Activated naive CD8-positive, alpha-beta T cell treated with anti-CD3 and anti-CD28 coated beads, Interleukin-2, amount 10 ng/mL, durations not matched to agents 7 days and 5 days (primary cell): ENCODE data around the gene SEBOX. TPM values are rescaled to one million over a fixed set of nuclear protein-coding genes. Genes with fewer than 3 reads are reported as not detected.

Source experiments
- ATAC-seq: fragments of 150-1000 bp; cut with Tn5 transposase; one replicate; pipeline ENCODE4 v1.10.0; 2021; ENCODE audit warnings: low read depth, moderate library complexity
- POLR2A ChIA-PET: fragments of 350-600 bp; sonication (Branson Sonifier 250); formaldehyde crosslinking; loops from one replicate; lab custom pipeline; 2021; ENCODE audit warnings: antibody characterized with exemption; lab: Charles Lee
- DNase-seq: peaks from one replicate; pipeline ENCODE4 v3.0.0; 2021
- H3K27ac Mint-ChIP-seq: one replicate; pipeline ENCODE4 v1.8.0; 2022; ENCODE audit warnings: mild to moderate bottlenecking, mixed read lengths
- H3K27me3 Mint-ChIP-seq: one replicate; pipeline ENCODE4 v1.8.0; 2022; ENCODE audit warnings: mild to moderate bottlenecking, moderate library complexity, mixed read lengths
- H3K36me3 Mint-ChIP-seq: one replicate; pipeline ENCODE4 v1.8.0; 2021; ENCODE audit warnings: mild to moderate bottlenecking, mixed read lengths
- H3K4me1 Mint-ChIP-seq: one replicate; pipeline ENCODE4 v1.8.0; 2021; ENCODE audit warnings: mixed read lengths
- H3K4me3 Mint-ChIP-seq: one replicate; pipeline ENCODE4 v1.8.0; 2022; ENCODE audit warnings: mild to moderate bottlenecking, moderate library complexity, mixed read lengths
- H3K9me3 Mint-ChIP-seq: one replicate; pipeline ENCODE4 v1.8.0; 2021; ENCODE audit warnings: mixed read lengths
- total RNA-seq, 2 experiments: library from RNA; stranded (reverse); gene quantifications; one replicate each; pipeline ENCODE4 v1.2.3, GENCODE V29; 2021

SEBOX gene
- not detected for total RNA-seq

GRCh38 chr17:28364665-28365363 lies at the start of gene SEBOX:
TSS of gene SEBOX (minus strand) at chr17:28365199. CDS start at chr17:28365151, 48 bp downstream.
- Mint-ChIP-seq H3K27ac (no peak within 1 kb of the TSS), H3K4me3 (no peak within 1 kb of the TSS), H3K9me3 (no peaks in the 10 kb centered on the region), H3K36me3 (no peaks in the 10 kb centered on the region), H3K27me3 (no peaks in the 10 kb centered on the region), H3K4me1 (no peaks in the 10 kb centered on the region)
- ATAC-seq (no peak), DNase-seq (no peak)
- POLR2A ChIA-PET = interaction anchor here (0.6 kb wide), 1 partner anchor 74 kb away, joined by 3 read pairs; no protein-coding TSS in a partner anchor

DNA sequence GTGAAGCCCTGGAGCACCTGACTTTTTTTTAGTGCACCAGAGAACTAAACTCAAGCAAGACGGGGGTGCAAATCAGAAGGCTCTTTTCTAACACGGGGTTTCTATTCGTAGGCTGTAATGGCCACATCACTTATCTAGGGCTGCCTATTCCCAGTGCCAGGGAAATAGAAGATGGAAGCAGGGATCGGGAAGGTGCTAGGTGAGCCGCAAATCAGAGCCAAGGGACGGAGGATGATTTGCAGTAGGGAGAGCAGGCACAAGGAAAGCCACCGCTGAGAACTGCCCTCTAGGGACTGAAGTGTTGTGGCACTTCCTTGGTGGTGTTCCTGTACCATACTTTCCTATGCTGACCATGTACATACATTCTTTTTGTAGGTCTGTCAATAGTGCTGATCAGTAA lies 48.8 kb upstream of the SEBOX start:
- no peak for DNase-seq
- Mint-ChIP-seq H3K4me3 (no peak overlapping the region), H3K27ac (no peak overlapping the region), H3K36me3 (no peaks in the 10 kb centered on the region), H3K27me3 (peaks cover 26% of the 10 kb centered on the region), H3K9me3 (no peaks in the 10 kb centered on the region), H3K4me1 (peaks cover 6% of the 10 kb centered on the region)
- ATAC-seq = no peak
- POLR2A ChIA-PET = no interaction called here

DNA sequence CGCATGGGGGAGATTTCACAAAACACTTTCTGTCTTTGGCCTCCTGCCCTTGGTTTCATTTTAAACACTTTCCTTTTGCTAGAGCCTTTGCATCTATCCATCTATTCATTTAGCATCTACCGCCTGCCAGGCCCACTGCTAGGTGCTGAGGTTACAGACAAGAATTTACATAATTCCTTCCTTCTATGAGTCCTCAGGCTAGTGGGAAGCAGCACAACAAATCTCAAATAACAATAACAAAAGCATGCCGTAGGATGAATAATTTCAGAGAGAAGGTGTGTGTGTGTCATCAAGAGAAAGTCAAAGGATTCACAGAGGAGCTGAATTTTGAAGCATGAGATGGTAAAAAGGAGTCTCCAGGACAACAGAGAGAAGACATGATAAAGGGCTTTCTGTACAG lies 47.1 kb upstream of the SEBOX start:
- POLR2A ChIA-PET = no interaction called here
- H3K4me3 Mint-ChIP-seq = no peak overlapping the region
- DNase-seq = no peak
- ATAC-seq = no peak
- peaks cover 6% of the 10 kb centered on the region for H3K4me1 Mint-ChIP-seq
- H3K27ac Mint-ChIP-seq = no peak overlapping the region
- H3K9me3 Mint-ChIP-seq = no peaks in the 10 kb centered on the region
- peaks cover 32% of the 10 kb centered on the region for H3K27me3 Mint-ChIP-seq
- H3K36me3 Mint-ChIP-seq = no peaks in the 10 kb centered on the region

DNA sequence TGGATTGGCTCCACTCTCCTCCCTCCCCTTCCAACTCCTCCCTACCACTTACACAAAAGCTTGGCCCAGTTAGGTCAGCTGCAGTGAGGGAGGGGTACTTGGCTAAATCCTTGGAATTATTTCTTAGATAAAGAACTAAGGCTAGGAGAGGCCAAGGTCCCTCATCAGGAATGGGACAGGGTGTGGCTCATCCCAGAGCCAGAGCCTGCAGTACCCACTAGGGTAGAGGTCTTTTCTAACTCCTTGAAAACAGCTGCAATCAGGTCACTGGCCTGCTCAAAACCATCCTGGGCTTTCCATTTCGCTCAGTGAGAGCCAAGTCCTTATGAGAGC lies 42.9 kb upstream of the SEBOX start:
- DNase-seq = no peak
- peaks cover 17% of the 10 kb centered on the region for H3K27me3 Mint-ChIP-seq
- H3K4me1 Mint-ChIP-seq = peaks cover 5% of the 10 kb centered on the region
- ATAC-seq = no peak
- H3K36me3 Mint-ChIP-seq = no peaks in the 10 kb centered on the region
- H3K4me3 Mint-ChIP-seq = no peak overlapping the region
- no peak overlapping the region for H3K27ac Mint-ChIP-seq
- H3K9me3 Mint-ChIP-seq = no peaks in the 10 kb centered on the region
- POLR2A ChIA-PET = no interaction called here

DNA sequence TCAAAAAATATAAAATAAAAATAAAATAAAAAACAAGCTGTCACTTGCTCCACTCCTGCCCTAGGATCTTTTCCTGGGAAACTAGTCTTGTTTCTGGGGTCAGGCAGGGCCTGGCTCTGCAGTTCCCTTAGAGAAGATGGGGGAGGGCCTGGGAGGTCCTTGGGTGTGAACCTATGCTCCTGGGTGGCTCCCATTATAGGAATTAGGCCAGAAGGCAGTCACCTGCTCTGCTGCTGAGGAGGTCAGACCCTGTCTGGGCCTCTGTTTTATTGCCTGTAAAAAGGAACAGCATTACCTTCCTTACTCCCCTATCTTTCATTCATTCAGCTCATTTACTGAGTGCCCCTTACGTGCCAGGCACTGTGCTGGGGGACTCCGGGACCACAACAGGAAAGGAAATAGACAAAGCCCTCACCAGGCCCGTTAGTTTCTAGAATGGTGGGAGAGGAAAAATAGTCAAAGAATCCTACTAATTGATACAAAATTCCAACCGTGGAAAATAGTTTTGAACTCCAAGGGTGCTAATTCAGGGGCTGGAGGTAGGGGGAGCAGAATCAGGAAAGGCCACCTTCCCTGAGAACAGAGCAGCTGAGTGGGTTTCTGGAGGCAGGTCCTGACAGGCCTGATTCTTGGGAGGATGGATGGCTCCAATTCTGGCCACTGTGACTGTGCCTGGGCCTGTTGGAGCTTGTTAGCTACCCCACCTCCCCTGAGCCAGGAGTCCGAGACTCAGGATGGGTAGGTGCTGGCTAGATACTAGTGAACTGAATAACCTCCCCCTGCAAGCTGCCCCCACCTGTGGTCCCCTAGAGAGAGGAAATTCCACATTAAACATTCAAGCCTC lies 42.4 kb upstream of the SEBOX start:
- no peaks in the 10 kb centered on the region for H3K9me3 Mint-ChIP-seq
- no peak overlapping the region for H3K27ac Mint-ChIP-seq
- peaks cover 5% of the 10 kb centered on the region for H3K4me1 Mint-ChIP-seq

DNA sequence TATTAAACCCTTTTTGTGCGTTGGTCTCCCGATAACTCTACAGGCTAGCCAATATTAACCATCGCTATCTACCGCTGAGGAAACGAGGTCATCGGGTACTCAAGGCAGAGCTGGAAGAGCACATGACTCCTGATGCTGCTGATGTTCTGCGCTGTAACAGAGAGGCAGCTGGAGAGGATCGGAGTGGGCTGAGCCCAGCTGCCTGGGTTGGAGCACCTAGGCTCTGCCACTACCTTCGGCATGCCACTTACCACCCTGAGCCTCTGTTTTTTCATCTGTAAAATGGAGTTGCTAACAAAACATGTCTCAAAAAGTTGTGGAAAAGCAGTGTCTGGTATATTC lies 41.4 kb upstream of the SEBOX start:
- H3K4me3 Mint-ChIP-seq = peak overlapping the region; percentile 71
- DNase-seq (no peak), ATAC-seq (no peak)
- POLR2A ChIA-PET = interaction anchor here (1.0 to 2.2 kb wide), 2 partner anchors 9 to 22 kb away, joined by 3 to 7 read pairs; no protein-coding TSS in a partner anchor
- H3K36me3 Mint-ChIP-seq = no peaks in the 10 kb centered on the region
- H3K9me3 Mint-ChIP-seq = no peaks in the 10 kb centered on the region
- peak overlapping the region; percentile 39 for H3K27ac Mint-ChIP-seq
- peaks cover 7% of the 10 kb centered on the region for H3K4me1 Mint-ChIP-seq
- peaks cover 11% of the 10 kb centered on the region for H3K27me3 Mint-ChIP-seq

More for the DNA sequence above, 42.4 kb upstream of the SEBOX start:
- peaks cover 14% of the 10 kb centered on the region for H3K27me3 Mint-ChIP-seq
- POLR2A ChIA-PET = interaction anchor here (1.0 kb wide), 1 partner anchor 10 kb away, joined by 3 read pairs; no protein-coding TSS in a partner anchor
- H3K4me3 Mint-ChIP-seq = peak overlapping the region; percentile 3
- DNase-seq (no peak), ATAC-seq (no peak)
- H3K36me3 Mint-ChIP-seq = no peaks in the 10 kb centered on the region

DNA sequence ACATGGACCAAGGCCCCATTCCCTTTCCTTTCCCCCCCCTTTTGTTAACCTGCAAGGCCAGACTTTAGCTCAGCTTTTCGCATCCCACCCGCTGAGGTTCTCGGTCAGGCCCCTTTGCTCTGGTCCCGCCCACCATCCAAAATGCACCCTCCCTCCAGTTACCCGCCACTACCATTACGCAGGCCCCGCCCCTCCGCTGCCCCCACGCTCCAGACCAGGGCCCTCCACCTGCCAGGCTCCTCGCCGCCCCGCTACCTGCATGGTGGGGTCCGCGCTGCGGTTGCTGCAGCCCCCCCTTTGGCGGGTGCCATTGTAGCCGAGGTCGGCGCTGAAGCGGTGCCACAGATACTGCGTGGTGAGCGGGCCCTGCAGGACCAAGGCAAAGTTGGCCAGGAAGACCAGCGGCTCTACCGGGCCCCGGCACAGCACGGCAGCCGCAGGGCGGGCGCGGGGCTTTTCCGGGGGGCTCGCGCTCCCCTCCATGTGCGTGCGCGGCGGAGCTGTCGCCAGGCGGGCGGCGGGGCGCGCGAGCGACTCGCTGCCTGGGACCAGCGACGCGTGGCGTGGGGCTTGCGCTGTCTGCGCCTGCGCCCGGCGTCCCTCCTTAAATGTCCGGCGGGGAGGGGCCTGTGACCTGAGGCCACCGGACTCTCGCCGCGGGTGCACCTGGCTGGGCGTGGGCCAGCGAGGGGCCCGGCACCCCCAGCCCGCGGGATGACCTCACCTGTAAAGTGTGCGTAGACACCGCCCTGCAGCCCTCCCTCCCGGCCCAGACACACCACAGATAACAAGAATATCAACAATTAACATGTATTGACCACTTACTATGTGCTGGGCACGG lies 40.9 kb upstream of the SEBOX start, which contains the start of gene SLC46A1:
TSS of gene SLC46A1 (minus strand) at position 581 of the 841 bp plus-strand sequence. CDS start at position 483, 98 bp downstream.
- peak; percentile 61 for DNase-seq
- POLR2A ChIA-PET = interaction anchor here (0.9 to 2.2 kb wide), 3 partner anchors 10 to 48 kb away, joined by 4 to 7 read pairs (median 5); partner anchors contain the start of gene POLDIP2
- Mint-ChIP-seq H3K36me3 (no peaks in the 10 kb centered on the region), H3K27me3 (peaks cover 11% of the 10 kb centered on the region), H3K27ac (peak within 1 kb of the TSS; percentile 39), H3K4me1 (peaks cover 7% of the 10 kb centered on the region), H3K4me3 (peak within 1 kb of the TSS; percentile 79), H3K9me3 (no peaks in the 10 kb centered on the region)
- ATAC-seq = peak; percentile 77

DNA sequence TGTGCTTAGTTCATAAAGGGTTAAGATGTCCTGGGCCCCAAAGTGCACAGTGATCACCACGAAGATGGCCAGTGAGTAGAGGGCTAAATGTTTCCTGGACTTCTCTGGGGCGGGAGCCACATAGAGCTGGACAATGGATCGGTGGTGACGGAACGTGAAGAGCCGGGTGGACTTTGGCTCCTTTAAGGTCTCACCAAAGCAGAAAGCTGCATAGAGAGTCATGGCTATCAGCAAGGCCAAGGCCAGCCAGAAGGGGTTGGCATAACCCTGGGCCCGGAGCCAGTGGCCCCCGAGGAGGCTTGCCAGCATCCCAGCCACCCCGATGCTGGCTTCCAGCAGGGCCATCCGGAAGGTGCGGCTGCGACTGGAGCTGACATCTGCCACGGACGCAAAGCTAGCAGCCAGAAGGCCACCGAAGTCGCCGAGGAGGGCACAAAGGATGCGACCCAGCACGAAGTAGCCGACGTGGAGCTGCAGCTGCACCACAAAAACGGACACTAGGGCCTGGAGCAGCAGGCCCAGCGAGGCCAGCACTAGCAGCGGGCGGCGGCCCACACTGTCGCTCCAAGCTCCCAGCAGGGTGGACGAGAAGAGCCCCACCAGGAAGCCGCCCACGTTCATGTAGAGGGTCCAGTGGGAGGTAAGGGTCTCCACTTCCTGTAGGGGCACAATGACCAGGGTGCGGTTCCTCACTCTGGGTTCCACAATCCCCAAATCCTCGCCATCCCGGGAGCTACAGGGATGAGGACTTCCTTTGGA lies 40.0 kb upstream of the SEBOX start:
- Mint-ChIP-seq H3K36me3 (no peaks in the 10 kb centered on the region), H3K27ac (peak overlapping the region; percentile 37), H3K4me3 (peak overlapping the region; percentile 79), H3K27me3 (peaks cover 11% of the 10 kb centered on the region), H3K4me1 (peaks cover 7% of the 10 kb centered on the region), H3K9me3 (no peaks in the 10 kb centered on the region)
- POLR2A ChIA-PET = interaction anchor here (0.9 to 2.2 kb wide), 3 partner anchors 11 to 47 kb away, joined by 4 to 7 read pairs (median 5); partner anchors contain the start of gene POLDIP2
- ATAC-seq (no peak), DNase-seq (no peak)

- H3K4me3 Mint-ChIP-seq = peak overlapping the region; percentile 15
- no peak overlapping the region for H3K27ac Mint-ChIP-seq
- H3K9me3 Mint-ChIP-seq = no peaks in the 10 kb centered on the region
- peaks cover 7% of the 10 kb centered on the region for H3K4me1 Mint-ChIP-seq
- ATAC-seq (no peak), DNase-seq (no peak)
- H3K27me3 Mint-ChIP-seq = peaks cover 8% of the 10 kb centered on the region
- POLR2A ChIA-PET = no interaction called here
- H3K36me3 Mint-ChIP-seq = no peaks in the 10 kb centered on the region
Measured at GRCh38 chr17:28404461-28404811, 39.4 kb upstream of the SEBOX start.

DNA sequence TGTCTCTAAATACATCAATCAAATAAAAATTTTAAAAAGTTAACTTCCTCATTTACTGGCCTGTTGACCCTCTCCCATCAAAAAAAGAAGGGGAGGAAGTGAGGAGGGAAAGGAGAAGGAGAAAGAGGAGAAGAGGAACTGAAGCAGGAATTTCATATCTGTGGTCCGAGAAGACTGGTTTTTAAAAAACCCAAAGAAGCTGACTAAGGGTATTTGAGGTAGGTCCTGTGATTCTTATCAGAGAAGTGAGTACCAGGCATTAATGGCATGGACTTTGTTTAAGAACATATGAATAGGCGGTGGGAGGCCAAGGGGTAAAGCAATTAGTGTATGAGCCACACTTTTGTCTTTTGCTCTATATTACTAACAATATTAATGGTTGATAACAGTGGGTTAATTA lies 39.0 kb upstream of the SEBOX start:
- Mint-ChIP-seq H3K27me3 (peaks cover 7% of the 10 kb centered on the region), H3K4me1 (peaks cover 7% of the 10 kb centered on the region), H3K4me3 (no peak overlapping the region), H3K9me3 (no peaks in the 10 kb centered on the region), H3K36me3 (no peaks in the 10 kb centered on the region), H3K27ac (no peak overlapping the region)
- DNase-seq (no peak), ATAC-seq (no peak)
- POLR2A ChIA-PET = no interaction called here

DNA sequence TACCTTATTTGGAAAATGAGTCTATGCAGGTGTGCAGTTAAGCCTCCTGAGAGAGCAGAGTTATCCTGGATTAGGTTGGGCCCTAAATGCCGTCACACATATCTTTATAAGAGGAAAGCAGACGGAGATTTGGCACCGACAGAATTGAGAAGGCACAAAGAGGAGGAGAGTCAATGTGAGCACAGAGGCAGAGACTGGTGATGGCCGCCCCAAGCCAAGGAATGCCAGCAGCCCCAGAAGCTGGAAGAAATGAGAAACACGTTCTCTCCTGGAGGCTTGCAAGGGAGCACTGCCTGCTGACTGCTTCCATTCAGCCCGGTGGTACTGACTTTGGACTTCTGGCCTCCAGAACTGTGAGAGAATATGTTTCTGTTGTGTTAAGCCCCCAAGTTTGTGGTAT lies 37.8 kb upstream of the SEBOX start:
- Mint-ChIP-seq H3K27me3 (peaks cover 2% of the 10 kb centered on the region), H3K9me3 (no peaks in the 10 kb centered on the region), H3K27ac (no peak overlapping the region), H3K36me3 (no peaks in the 10 kb centered on the region), H3K4me1 (peaks cover 7% of the 10 kb centered on the region), H3K4me3 (no peak overlapping the region)
- ATAC-seq (no peak), DNase-seq (no peak)
- POLR2A ChIA-PET = no interaction called here

- H3K27ac Mint-ChIP-seq = no peak overlapping the region
- no peaks in the 10 kb centered on the region for H3K27me3 Mint-ChIP-seq
- DNase-seq (no peak), ATAC-seq (no peak)
- POLR2A ChIA-PET = no interaction called here
- H3K36me3 Mint-ChIP-seq = peaks cover 1% of the 10 kb centered on the region
- H3K4me1 Mint-ChIP-seq = peaks cover 7% of the 10 kb centered on the region
- no peak overlapping the region for H3K4me3 Mint-ChIP-seq
- no peaks in the 10 kb centered on the region for H3K9me3 Mint-ChIP-seq
Measured at GRCh38 chr17:28402224-28402630, 37.2 kb upstream of the SEBOX start.
